ENCODE results near the gene FAM180A.

DNA sequence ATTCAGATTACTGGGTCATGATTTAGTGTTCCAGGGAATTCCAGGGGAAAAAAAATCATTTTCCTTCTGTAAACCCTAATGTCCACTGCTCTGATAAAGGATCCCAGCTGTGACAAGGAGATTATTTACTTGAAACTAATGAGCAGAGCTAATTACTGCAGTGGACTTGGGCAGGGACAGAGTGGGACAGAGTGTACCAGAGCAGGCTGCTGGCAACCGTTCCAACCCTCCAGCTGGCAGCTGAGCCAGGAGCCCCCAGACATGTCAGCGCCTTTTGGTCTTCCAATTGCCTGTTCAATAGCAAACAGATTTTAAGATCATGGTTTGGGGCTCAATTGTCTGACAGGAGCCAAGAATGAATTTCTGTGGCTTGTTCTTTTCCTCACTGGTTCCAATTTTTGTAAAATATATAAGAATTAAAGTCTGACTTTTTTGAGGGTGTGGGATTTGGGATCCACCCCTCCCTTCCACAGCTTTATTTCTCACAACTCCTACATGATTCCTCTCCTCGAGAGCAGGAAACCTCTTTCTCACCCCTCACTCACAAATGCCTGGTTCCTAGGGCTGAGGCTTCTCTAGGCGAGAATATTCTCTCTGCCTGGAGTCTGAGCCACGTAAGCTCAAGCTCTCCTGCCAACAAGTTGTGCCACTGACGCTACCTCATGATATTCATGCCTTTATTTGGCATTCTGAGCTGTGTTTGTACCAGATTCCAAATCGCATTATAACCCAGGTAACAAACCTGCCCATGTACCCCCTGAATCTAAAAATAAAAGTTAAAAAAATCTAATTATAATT is 20.6 kb upstream of the FAM180A start:
- TF ChIP-seq, protein P1, sequence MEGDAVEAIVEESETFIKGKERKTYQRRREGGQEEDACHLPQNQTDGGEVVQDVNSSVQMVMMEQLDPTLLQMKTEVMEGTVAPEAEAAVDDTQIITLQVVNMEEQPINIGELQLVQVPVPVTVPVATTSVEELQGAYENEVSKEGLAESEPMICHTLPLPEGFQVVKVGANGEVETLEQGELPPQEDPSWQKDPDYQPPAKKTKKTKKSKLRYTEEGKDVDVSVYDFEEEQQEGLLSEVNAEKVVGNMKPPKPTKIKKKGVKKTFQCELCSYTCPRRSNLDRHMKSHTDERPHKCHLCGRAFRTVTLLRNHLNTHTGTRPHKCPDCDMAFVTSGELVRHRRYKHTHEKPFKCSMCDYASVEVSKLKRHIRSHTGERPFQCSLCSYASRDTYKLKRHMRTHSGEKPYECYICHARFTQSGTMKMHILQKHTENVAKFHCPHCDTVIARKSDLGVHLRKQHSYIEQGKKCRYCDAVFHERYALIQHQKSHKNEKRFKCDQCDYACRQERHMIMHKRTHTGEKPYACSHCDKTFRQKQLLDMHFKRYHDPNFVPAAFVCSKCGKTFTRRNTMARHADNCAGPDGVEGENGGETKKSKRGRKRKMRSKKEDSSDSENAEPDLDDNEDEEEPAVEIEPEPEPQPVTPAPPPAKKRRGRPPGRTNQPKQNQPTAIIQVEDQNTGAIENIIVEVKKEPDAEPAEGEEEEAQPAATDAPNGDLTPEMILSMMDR (IDR thresholded peaks at IDR 0.05 in 4 of 5, conservative IDR thresholded peaks at IDR 0.05 in 1 of 5), result no peak
- TF ChIP-seq POLR2A (IDR thresholded peaks at IDR 0.05), result no peak

Measured in gastrocnemius medialis (tissue), 4 donors.